Renal cortex interstitium (tissue), 11 donors: ENCODE measurements around the gene SLC22A23. TPM values are rescaled to one million over a fixed set of nuclear protein-coding genes. Genes with fewer than 3 reads are reported as not detected.

ENCODE experiments used
- DNase-seq, 11 donors: peaks; one replicate each; pipeline ENCODE4 v3.0.0-alpha.2; 2013; ENCODE audit warnings: low read depth in 9 of 11, low spot score in 4 of 11; ENCODE audit errors: extremely low read depth in 1 of 11
- polyA plus RNA-seq, 3 donors: library from polyadenylated mRNA; unstranded; fragments of 120-200 nt; gene quantifications; one replicate each; pipeline ENCODE4 v1.2.1, GENCODE V29; 2013; ENCODE audit not compliant: insufficient read length in 3 of 3

The SLC22A23 gene
- polyA plus RNA-seq, 3 donors = 11.2 to 15.8 (median 11.7) TPM

DNA sequence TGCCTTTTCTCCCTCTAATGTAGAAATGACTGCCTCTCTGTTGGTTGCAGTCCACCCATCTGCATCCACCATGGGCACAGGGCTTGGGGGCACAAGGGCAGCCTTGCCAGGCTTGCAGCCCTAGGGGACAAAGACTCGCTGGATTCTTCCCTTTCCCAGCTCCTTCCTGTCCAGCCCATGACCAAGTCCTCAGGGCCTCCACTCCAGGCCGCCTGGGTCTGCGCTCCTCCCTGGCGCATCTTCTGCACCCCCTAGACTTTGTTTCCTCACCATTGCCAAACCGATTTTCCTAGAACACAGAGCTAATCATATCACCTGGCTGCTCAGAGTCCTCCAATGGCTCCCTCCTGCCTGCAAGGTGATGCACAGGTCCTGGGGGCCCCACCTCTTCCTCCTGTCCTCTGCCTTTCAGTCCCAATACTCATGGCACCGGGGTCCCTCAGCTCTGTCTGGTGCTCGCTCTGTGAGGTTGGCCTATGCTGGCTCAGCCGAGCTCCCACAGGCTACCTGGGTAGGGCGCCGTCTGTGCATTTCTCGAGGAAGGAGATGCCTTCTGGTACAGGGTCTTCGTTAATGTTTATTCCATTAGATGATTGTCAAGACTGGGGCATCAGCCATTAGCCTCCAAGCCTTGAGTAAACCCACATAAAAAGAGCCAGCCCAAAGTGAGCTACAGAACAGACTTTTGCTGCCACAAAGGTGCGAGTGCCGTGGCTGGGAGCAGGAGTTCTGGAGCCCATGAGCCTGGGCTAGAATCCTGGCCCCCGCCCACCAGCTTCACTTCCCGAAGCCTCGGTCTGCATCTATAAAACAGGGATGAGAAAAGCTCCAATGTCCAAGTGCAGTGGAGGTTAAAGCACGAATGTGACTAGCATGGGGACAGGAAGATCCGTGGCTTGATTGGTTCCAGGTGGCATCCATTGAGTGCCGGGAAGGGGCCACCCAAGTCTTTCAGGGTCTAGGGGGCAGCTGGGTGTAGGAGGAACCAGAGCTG lies 180.4 kb downstream of the SLC22A23 start:
- no peak for DNase-seq

DNA sequence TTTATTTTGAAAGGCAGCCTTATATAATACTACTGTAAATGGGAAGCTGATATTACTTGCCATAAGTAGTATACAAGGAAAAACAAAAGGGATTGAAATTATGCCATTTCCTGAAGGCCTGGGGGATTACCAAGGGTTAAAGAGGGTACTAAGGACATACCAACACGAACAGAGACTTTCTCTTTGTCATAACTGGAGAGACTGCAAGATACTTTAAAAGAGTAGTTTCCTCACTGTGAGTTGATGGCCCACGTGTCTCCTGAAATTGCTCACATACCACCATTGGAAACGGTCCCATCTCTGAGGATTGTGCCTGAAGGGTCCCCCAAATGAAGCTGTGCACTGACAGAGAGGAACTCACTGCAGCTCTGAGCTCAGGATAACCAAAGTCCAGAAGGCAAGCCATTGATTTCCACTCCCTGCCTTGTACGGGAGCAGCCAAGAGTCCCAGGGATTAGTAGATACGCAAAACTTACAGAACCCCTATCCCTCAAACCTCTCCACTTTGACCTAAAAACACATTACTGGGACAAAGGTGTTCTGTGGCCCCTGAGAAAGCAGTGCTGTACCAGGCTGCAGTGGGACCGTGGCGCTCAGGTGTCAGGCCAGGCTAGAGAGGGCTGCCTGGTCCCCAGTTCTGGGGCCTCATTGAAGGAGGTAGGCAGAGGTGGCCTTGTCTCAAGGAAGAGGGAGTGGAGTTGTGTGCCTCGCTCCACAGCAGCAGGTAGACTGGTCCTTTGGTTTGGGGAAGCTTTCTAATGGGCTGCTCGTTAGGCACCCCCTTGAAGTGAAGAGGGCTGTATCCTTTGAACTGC lies 182.9 kb downstream of the SLC22A23 start:
- no peak for DNase-seq

DNA sequence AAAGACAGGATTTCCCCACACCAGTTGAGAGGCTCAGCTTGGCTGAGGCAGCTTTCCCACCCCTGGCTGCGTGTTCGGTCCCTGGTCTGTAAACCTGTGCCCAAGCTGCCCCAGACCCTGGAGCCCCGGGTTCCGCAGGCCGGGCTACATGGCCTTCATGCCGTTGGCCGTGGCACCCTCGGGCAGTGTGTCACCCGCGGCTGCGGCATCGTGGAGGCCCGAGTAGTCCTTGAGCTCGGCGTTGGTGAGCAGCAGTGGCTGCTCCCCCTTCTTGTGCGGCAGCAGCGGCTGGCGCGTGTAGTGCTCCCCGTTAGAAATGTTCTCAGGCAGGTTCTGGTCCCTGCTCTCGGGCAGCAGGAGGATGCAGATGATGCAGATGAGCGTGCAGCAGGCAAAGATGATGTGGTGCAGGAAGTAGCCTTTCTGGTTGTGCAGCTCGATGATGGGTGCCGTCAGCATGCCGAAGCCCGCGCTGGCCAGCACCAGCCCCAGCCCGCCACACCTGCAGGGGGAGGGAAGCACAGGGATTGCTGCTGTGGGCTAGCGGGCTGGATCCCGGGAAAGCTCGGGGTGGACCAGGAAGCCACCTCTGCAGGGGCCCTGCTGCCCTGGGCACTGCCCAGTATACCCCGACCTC lies 183.8 kb downstream of the SLC22A23 start:
- DNase-seq = no peak

DNA sequence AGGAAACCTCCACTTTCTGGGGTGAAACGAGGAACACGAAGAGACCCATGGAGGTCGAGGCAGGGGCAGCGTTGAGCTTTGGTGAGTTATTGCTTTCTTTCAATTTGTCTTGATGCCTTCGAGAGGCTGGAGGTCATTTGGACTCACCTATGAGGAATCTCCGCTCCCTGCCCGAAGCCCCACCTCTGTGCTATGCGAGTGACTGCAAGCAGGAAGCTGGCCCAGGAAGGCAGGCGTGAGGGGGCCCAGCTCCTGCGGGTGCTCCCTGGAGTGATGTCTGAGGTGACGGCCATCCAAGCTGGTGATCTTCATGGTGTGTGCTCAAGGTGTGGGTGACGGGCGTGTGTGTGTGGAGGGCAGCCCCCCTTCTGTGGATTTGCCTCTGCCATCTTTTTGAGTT lies 185.1 kb downstream of the SLC22A23 start:
- no peak for DNase-seq

DNA sequence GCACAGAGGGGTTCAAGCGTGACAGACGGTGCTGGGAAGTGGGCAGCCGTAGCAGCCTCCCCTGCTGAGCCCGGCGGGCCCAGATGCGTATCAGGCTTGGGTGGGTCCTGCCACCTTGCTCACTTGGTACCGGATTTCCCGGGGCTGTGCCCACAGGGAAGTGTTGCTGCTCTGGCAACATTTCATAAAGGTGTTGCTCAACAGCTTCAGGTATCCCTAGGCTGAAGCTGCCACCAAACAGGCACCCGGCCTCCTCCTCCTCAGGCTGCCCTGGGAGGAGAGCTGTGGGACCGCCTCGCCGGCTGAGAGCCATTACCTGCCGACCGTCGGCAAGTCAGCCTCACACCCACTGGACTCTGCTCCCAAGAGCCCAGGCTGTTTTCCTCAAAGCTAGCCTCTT lies 186.6 kb downstream of the SLC22A23 start:
- no peak for DNase-seq

DNA sequence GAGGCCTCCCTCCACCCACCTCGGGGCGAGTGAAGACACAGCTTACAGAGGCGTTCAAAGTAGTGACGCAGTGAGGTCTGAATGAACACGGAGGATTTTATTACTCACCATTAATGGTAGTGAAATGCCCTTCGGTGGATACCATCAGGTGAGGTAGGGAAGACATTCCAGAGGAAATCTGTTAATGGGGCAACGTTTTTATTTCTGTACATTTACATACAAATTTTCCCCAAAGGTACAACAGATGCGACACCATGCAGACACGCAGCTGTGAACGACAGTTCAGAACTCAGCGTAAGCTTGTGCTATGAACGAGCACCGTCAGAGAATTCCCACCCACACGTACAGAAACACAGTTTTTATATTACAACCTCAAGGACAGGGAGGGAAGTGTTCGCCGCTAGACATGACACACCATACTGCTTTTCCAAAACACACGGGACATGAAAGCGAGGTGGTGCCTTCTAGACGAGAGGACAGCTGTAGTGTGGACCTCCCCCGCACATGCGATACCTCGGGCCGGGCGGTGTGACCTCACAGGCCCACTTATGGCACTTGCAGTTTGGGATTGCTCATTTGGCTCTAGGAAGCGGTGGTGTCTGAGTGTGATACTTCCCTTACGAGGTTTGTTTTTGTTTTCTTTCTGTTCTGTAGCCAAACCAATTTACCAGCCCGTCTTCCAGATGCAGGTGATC lies 187.4 kb downstream of the SLC22A23 start:
- DNase-seq = no peak

DNA sequence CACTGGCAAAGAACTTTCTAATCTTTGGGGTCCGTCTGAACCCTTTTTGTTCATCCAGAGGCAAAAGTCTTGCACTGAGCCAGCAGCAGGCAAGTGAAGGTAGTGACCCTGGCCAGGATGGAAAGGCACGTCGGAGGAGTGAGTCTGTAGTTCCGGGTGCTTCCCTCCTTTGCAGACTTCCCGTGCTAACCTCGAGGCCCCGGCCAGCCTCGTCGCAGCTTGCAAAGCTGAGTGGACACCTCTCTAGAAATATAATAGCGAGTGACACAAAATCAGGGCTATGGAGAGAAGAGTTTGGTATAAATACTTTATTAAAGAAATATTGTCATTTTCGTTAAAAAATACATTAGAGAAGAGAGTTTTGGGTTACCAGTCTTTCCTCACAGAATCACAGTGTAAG lies 188.2 kb downstream of the SLC22A23 start:
- no peak for DNase-seq

DNA sequence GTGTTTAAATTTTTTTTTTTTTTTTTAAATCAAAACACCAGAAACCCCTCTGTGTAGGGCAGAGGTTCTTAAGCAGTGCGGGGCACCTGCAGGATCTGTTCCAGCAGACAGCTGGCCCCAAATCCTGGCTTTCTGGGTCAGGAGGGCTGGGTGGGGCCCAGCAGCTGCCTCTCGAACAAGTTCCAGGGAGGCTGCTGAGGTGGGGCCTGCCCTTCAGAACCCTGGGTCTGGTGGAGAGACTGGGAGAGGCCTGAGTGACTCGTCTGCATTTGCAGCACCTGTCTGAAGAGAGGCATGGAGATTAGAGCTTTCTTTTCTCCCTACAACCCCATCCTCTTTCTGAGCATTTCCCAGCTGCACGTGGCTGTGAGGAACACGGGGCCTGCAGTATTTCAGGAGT lies 189.7 kb downstream of the SLC22A23 start:
- no peak for DNase-seq

DNA sequence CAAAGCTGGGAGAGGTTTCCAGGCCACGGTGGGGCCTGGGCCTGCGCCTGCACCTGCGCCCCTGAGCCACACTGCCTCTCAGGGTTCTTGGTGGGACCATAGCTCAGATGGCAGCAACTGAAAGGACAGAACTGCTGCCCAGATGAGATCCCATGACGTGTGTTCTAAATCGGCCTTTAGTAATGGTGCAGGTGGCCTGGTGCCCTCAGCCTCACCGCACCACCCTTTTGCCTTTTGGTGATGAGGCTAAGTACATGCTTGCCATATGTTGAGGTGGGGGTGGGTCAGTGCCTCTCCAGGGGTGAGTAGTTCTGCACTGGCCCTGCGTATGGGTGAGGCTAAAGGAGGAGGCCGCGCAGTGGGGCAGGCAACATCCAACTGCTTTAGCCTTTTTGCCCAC lies 190.7 kb downstream of the SLC22A23 start:
- DNase-seq = no peak

DNA sequence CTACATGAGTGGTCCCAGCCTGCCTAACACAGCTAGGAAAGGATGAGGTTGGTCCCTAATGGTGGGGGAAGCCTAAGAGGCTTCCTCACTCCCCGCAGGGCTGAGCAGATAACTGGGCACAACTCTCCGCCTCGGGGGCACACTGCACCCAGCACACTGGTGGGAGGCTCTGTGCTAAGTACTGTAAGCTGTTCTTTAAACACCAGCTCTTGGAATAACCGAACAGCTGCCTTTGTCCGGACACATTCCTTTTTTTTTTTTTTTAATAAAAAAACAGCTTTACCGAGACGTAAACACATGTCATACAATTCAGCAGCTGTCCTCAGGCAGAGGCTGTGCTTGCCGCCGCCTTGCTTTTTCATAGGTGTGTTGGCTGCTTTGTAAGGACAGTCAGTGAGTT lies 191.2 kb downstream of the SLC22A23 start:
- no peak for DNase-seq

DNA sequence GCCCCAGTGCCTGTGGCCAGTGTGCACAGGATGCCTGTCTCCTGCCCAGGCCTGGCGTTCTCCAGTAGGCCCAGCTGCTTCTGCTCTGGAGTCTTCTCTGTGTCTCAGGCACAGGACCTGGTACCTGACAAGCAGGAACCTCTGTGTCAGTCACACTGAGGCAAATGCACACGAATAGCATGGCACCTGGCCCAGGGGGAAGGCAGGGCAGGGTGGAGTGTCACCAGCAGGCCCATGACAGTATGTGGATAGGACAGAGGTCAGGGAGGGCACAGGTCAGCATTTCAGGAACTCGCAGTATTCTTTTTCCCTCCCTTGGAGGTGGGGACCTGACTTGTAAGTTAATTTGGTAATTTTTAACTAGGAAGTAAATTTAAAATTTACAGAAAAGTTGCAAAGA lies 192.5 kb downstream of the SLC22A23 start:
- no peak for DNase-seq

DNA sequence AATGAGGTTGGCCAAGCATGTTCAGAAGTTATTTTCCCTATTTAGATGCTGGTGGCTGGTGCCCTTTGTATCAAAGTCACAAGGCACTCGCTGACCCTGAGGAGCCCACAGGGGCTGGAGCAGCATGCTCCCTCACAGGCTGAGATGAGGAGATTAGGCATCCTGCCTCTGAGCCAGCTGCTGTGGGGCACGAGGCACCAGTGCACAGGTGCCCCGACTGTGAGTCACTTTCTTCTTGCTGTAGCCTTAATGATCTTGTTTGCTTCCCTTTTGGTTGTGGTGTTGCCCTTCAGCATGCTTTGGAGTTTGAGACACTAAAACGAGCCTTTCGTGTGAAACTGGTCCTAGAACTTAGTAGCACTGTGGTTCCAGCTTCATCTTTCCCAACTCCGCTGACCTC lies 193.8 kb downstream of the SLC22A23 start:
- no peak for DNase-seq

DNA sequence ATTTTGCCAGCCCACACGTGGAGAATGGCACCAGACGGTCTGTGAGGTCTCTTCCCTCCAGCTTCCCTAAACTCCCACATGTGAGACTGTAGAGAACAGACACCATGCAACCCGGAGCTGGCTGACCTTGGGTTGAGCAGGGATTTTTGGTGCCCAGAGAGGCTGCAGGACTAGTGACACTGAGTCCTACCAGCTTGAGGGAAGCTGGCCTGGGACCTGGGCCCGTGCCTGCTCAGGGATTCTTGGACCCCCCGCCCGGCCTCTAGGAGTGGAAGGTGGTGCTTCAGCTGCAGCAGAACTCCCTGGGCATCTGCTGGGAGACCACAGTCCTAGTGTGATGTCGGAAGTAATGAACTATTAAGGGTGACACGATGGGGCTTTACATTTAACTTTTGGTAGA lies 194.9 kb downstream of the SLC22A23 start:
- DNase-seq = no peak

DNA sequence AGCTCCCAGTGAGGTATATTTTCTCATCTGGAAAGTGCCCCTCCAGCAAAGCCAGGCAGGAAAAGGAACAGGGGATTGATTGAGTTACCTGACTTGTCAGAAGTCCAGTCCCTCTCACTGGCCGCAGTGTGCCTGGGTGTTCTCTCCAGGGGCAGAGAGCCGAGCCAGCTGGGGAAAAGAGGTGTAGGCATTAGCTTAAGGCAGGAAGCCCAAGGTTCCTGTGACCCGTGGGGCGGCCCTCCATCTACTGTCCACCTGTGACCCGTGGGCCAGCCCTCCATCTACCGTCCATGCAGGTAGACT lies 195.4 kb downstream of the SLC22A23 start:
- no peak for DNase-seq

DNA sequence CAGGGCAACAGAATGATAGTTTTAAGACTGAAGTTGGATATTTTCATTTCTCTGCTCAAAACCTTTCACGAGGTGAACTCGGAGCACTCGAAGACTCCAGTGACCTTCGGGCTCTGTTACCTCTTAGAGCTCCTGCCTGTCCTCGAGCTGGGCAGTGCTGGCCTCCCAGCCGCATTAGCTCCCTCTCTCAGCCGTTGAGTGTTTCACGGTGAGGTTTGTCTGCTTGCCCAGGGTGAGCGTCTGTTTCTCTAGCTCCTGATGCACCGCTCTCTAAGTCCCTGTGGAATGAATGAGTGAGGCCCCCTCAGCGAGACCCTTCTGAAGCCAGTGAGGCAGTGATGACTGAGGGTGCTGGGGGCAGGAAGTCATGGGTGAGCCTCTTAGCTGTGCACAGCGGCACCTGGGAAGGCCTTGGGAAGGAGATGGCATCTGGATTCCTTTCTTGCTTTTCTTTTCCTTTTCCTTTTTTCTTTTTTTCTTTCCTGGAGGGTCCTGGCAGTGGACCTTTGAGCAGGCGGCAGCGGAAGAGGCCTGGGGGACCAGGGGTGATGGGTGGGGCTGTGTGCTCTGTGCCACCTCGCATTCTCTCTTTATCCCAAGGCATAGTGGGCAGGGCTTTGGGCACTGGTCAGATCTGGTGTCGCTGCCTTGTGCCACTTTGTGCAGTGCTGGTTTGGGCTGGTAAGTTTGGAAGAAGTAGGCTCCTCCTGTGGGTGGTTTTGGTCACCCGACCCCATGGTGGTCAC lies 195.9 kb downstream of the SLC22A23 start:
- DNase-seq = no peak

DNA sequence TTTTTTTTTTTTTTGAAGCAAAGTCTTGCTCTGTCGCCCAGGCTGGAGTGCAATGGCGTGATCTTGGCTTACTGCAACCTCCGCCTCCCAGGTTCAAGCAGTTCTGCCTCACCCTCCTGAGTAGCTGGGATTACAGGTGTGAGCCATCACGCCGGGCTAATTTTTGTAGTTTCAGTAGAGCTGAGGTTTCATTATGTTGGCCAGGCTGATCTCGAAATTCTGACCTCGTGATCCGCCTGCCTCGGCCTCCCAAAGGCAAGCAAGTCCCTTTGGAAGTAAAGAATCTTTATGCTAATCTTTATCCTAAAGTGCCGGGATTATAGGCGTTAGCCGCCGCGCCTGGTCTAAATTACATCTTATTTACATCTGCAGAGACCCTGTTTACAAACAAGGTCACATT lies 196.6 kb downstream of the SLC22A23 start:
- no peak for DNase-seq

DNA sequence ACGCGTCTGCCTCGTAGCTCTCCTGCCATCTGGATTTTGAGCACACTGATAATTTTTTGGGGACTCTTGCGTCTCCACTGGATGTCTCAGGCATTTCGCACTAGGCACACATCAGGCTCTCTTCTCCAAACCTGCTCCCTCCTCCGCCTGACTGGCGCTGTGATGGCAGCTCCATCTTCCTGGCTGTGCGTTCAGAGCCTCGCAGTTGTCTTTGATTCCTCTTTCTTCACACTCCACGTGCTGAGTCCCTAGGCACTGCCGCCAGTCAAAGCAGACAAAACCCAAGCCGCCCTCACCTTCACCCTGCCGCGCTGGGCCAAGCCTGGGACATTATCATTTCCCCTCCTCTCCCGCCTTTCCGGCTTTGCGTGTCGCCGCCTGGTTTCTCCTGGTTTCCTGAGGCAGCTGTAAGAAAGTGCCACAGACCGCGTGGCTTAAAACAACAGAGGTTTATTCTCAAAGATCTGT lies 197.3 kb downstream of the SLC22A23 start:
- DNase-seq = no peak

DNA sequence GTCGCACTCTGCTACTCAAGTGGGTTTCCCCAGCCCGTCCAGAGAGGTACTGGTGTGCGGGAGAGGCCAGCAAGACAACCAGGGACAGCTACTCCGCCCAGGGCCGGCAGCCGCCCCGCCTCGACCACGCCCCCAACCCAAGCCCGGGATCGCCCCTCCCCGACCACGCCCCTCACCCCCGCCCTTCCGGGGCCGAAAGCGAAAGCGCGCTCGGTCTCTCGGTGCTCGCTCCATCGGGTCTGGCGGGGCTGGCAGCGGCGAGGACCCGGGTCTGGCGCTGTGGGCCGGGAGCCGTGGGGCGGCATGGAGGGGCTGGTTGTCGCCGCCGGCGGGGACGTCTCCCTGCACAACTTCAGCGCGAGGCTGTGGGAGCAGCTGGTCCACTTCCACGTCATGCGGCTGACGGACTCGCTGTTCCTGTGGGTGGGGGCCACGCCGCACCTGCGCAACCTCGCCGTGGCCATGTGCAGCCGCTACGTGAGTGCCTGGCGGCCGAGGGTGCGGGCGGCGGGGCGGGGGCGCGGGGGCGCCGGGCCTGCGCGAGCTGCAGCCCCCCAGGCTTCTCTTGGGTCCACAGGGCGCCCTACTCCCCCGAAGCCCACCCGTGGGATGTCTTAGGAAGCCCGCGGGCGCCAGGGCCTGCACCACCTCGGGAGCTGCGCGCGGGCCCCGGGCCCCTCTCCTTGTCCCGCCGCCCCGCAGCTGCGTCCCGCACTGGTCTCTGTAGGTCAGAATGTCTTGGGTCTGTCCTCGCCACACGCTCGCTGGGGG lies 197.9 kb downstream of the SLC22A23 start, which contains the start of gene PSMG4:
Gene PSMG4 (plus strand): TSS at position 228 of the 771 bp plus-strand sequence. CDS start 76 bp downstream, at position 304.
- DNase-seq = peak in 10 of 11 donors; percentile 71 to 89 (median 85)
